Measurements from ENCODE around the gene ATP6V0C. TPM values are rescaled to one million over a fixed set of nuclear protein-coding genes. Genes with fewer than 3 reads are reported as not detected.
A peak's percentile ranks its signal among the peaks of the same experiment; 100 is the strongest.

The ATP6V0C gene
- total and polyA plus RNA-seq, 2 experiments from 2014 or later: 81.4 to 375 TPM

DNA sequence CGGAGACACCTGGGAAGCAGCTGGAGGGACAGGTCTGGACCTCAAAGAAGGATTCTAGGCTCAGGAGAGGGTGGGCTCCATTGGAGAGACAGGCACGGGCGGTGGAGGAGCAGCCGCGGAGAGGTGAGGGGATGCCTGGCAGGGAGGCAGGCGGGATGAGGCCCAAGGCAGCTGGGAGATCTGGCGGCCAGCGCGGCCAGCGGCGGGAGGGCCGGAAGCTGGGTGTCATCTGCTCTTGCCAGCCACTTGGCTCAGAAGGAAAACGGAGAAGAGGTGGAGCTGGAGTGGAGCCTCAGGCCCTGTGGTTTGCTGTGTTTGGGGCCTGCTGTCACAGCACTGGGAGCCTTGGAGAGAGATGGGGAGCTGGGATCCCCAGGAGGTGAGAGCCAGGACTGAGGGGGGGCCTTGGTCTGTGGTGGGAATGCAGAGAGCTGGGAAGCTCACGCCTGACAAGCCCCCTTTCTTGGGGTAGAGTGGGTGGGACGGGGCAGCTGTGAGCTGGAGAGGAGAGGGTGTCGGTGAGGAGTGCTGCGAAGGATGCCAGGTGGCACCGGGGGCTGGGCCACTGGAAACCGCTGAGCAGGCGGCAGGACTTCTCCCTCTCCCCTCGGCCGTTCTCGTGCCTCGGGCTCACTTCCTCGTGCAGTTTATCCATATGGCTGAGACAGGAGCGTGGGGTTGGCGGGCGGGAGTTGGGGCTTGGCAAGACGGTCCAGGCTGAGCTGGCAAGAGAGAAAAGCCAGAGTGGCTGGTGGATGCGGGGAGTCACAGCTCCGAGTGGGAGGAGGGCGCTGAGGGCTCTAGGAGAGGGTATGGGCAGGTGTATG, 30.8 kb upstream of the ATP6V0C start:
- Histone ChIP-seq H4K20me1 (ENCODE audit: insufficient read depth, poor library complexity, severe bottlenecking) (peaks cover 13% of the 10 kb centered on the region), H3K4me1 (ENCODE audit: insufficient read depth) (peaks cover 21% of the 10 kb centered on the region), H3K27ac (no peak overlapping the region), H3K27me3 (no peaks in the 10 kb centered on the region), H3K79me2 (peaks cover 81% of the 10 kb centered on the region), H3K36me3 (replicated peaks; ENCODE audit: insufficient read depth, low read depth) (no peaks in the 10 kb centered on the region), H2AFZ (no peak overlapping the region), H3K9me3 (ENCODE audit: low read depth) (no peaks in the 10 kb centered on the region), H3K4me2 (peak overlapping the region; percentile 8), H3K4me3 (no peak overlapping the region), H3K9me2 (replicated peaks; ENCODE audit: insufficient read depth) (no peaks in the 10 kb centered on the region)
- DNase-seq (ENCODE audit: low spot score): no peak
- WGBS (ENCODE audit: low lambda C conversion rate, missing lambda C conversion rate): 83% methylated on average over 31 of the region's 32 CpGs
- TF ChIP-seq EZH2phosphoT487 (IDR thresholded peaks at IDR 0.05; ENCODE audit: low read depth, severe bottlenecking, unreplicated experiment) (no peak), EZH2 (IDR thresholded peaks at IDR 0.05; ENCODE audit: borderline replicate concordance) (no peak), CTCF (IDR thresholded peaks at IDR 0.05; ENCODE audit: poor library complexity) (no peak)

GRCh38 chr16:2483939-2484897, 29.5 kb upstream of the ATP6V0C start:
- H3K4me3 ChIP-seq: no peak overlapping the region
- H3K4me2 ChIP-seq: no peak overlapping the region
- H3K79me2 ChIP-seq: peaks cover 79% of the 10 kb centered on the region
- H3K4me1 ChIP-seq (ENCODE audit: insufficient read depth): peaks cover 19% of the 10 kb centered on the region
- H3K9me2 ChIP-seq (replicated peaks; ENCODE audit: insufficient read depth): no peaks in the 10 kb centered on the region
- peak overlapping the region; percentile 56 for H3K27ac ChIP-seq
- H3K36me3 ChIP-seq (replicated peaks; ENCODE audit: insufficient read depth, low read depth): no peaks in the 10 kb centered on the region
- no peak overlapping the region for H2AFZ ChIP-seq
- no peaks in the 10 kb centered on the region for H3K27me3 ChIP-seq
- peaks cover 11% of the 10 kb centered on the region for H4K20me1 ChIP-seq (ENCODE audit: insufficient read depth, poor library complexity, severe bottlenecking)
- WGBS (ENCODE audit: low lambda C conversion rate, missing lambda C conversion rate): 95% methylated on average over 16 of the region's 16 CpGs
- TF ChIP-seq EZH2phosphoT487 (IDR thresholded peaks at IDR 0.05; ENCODE audit: low read depth, severe bottlenecking, unreplicated experiment) (no peak), CTCF (IDR thresholded peaks at IDR 0.05; ENCODE audit: poor library complexity) (no peak), EZH2 (IDR thresholded peaks at IDR 0.05; ENCODE audit: borderline replicate concordance) (no peak)
- H3K9me3 ChIP-seq (ENCODE audit: low read depth): no peaks in the 10 kb centered on the region
- DNase-seq (ENCODE audit: low spot score): no peak

DNA sequence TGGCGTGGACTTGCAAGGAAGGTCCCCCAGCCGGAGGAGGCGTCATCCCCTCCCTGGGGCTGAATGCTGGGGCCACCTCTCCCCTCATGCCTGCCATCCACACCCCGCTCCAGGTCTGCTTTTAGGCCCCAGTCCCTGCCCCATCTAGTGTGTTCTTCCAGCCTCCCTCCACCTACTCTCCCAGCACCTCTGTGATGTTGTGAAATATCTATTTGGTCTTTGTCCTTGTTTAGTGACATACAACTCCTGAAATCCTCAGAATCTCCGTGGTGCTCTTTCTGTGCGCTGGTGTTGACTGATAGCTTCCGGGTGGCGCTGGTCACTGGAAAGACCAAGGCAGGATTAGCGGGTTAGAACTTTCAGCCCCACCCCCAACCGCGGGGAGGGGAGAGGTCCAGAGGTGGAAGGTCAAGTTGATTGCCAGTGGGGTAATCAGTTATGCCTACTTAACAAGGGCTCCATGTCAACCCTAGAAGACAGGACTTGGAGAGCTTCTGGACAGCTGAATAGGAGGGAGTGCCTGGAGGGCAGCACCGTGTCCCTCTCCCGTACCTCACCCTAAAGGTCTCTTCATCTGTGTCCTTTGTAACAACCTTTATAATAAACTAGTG, 28.7 kb upstream of the ATP6V0C start:
- H3K9me2 ChIP-seq (replicated peaks; ENCODE audit: insufficient read depth): no peaks in the 10 kb centered on the region
- peaks cover 17% of the 10 kb centered on the region for H4K20me1 ChIP-seq (ENCODE audit: insufficient read depth, poor library complexity, severe bottlenecking)
- DNase-seq (ENCODE audit: low spot score): peak; percentile 58
- H3K4me3 ChIP-seq: no peak overlapping the region
- no peak overlapping the region for H2AFZ ChIP-seq
- H3K4me2 ChIP-seq: no peak overlapping the region
- no peaks in the 10 kb centered on the region for H3K27me3 ChIP-seq
- H3K4me1 ChIP-seq (ENCODE audit: insufficient read depth): peaks cover 19% of the 10 kb centered on the region
- H3K79me2 ChIP-seq: peaks cover 78% of the 10 kb centered on the region
- peak overlapping the region; percentile 56 for H3K27ac ChIP-seq
- no peaks in the 10 kb centered on the region for H3K9me3 ChIP-seq (ENCODE audit: low read depth)
- no peak for TF ChIP-seq EZH2 (IDR thresholded peaks at IDR 0.05; ENCODE audit: borderline replicate concordance)
- TF ChIP-seq EZH2phosphoT487 (IDR thresholded peaks at IDR 0.05; ENCODE audit: low read depth, severe bottlenecking, unreplicated experiment): no peak
- no peak for TF ChIP-seq CTCF (IDR thresholded peaks at IDR 0.05; ENCODE audit: poor library complexity)
- WGBS (ENCODE audit: low lambda C conversion rate, missing lambda C conversion rate): 72% methylated on average over 13 of the region's 13 CpGs
- H3K36me3 ChIP-seq (replicated peaks; ENCODE audit: insufficient read depth, low read depth): no peaks in the 10 kb centered on the region
